Measurements from ENCODE around the gene POLR2A. TPM values are rescaled to one million over a fixed set of nuclear protein-coding genes. Genes with fewer than 3 reads are reported as not detected.

Gene POLR2A
- total RNA-seq, result 10 to 100 TPM; 83.8 to 100.0 TPM
- long read RNA-seq, partial matches to known transcripts, result 4 of 7 reads
- long read RNA-seq, other reads (novel, unspliced or antisense), result 2 of 7 reads

GRCh38 chr17:7484067-7484918 is at the start of gene POLR2A:
Gene POLR2A, plus strand, starts transcription at chr17:7484366.
- ATAC-seq (peak; percentile 79), DNase-seq (peak; percentile 97 to 98)
- intact Hi-C loops (cut with DNase I, micrococcal nuclease), result no loop called here

- DNase-seq, result peak; percentile 61 to 75
- intact Hi-C loops (cut with DNase I, micrococcal nuclease), result loop anchor here in 1 of 2 donors (10.0 kb wide), 1 partner anchor 81 kb away; the partner anchor contains the start of genes KCTD11 and TMEM95
These were observed 48.2 kb upstream of the POLR2A start for GRCh38 chr17:7435676-7436555.

GRCh38 chr17:7436556-7437368 is 47.4 kb upstream of the POLR2A start:
- ATAC-seq (peak; percentile 72), DNase-seq (peak; percentile 74 to 87)
- intact Hi-C loops (cut with DNase I, micrococcal nuclease), result loop anchor here in 1 of 2 donors (10.0 kb wide), 1 partner anchor 82 kb away; the partner anchor contains the start of genes KCTD11 and TMEM95

More at GRCh38 chr17:7435676-7436555, 48.2 kb upstream of the POLR2A start:
- ATAC-seq, result peak; percentile 43

GRCh38 chr17:7437369-7437863 is 46.8 kb upstream of the POLR2A start:
- intact Hi-C loops (cut with DNase I, micrococcal nuclease), result loop anchor here in 1 of 2 donors (10.0 kb wide), 1 partner anchor 83 kb away; the partner anchor contains the start of genes KCTD11 and TMEM95
- DNase-seq (no peak), ATAC-seq (no peak)

GRCh38 chr17:7437950-7438614 is 46.1 kb upstream of the POLR2A start:
- DNase-seq (peak; percentile 54 to 66), ATAC-seq (no peak)
- intact Hi-C loops (cut with DNase I, micrococcal nuclease), result loop anchor here in 1 of 2 donors (10.0 kb wide), 1 partner anchor 83 kb away; the partner anchor contains the start of genes KCTD11 and TMEM95

- DNase-seq, result no peak
- intact Hi-C loops (cut with DNase I, micrococcal nuclease), result loop anchor here in 1 of 2 donors (10.0 kb wide), 1 partner anchor 84 kb away; the partner anchor contains the start of genes KCTD11 and TMEM95
- no peak for ATAC-seq
These were observed 45.3 kb upstream of the POLR2A start for GRCh38 chr17:7438656-7439460.

DNA sequence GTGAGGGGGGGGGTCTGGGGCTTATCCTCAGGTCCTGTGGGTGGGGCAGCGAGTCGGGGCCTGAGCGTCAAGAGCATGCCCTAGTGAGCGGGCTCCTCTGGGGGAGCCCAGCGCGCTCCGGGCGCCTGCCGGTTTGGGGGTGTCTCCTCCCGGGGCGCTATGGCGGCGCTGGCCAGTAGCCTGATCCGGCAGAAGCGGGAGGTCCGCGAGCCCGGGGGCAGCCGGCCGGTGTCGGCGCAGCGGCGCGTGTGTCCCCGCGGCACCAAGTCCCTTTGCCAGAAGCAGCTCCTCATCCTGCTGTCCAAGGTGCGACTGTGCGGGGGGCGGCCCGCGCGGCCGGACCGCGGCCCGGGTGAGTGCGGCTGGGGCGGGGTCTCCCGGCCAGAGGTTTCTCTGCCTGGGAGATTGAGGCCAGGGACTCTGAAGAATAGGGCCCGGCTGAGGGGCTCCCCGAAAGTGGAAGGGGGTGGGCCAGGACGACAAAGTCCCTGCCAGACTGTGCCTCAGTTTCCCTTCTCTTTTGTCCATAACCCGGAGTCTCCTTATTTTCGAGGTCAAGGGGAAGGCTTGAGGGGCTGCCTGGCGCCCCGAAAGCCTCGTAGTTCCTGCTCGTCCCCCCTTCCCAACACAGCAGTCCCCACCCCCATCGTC is 44.6 kb upstream of the POLR2A start, which contains the start of gene FGF11:
Gene FGF11, plus strand, starts transcription at position 51 of the 651 bp plus-strand sequence. Its CDS starts 109 bp downstream, at position 160.
- ATAC-seq (no peak), DNase-seq (no peak)
- intact Hi-C loops (cut with DNase I, micrococcal nuclease), result loop anchor here in 1 of 2 donors (10.0 kb wide), 1 partner anchor 85 kb away; the partner anchor contains the start of genes KCTD11 and TMEM95

DNA sequence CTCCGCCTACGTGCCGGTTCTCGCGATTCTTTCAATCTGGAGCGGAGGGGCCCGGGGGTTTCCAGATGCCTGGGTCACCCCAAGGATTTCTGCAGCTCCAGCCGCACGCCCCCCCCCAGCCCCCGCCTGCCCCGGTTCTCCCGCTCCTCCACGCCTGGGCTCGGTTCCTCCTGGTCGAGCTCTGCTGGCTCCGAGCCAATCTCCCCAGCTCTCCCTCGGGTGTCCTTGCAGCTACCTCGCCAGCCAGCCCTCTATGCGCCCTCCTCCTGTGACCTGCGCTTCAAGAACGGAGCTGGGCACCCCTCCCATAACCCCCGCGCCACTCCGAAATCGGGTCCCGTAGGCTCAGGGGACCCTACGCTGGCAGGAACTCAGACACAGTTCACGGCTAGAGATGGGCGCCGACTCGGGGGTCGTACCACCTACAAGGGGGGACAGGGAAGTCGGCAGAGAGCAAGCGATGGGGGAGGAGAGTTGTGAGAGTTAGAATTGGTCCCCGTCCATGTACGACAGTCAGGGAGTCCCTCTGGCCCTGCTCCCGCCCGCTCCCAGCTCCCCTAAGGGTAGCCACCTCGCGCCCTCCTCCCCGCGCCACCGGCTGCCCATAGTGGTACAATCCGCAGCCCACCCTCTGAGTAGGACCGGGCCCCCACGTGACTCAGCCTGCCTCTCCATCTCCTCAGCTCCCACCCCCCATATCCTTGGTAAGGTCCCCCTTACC is 43.9 kb upstream of the POLR2A start:
- DNase-seq (peak; percentile 60 to 68), ATAC-seq (no peak)
- intact Hi-C loops (cut with DNase I, micrococcal nuclease), result no loop called here

- intact Hi-C loops (cut with DNase I, micrococcal nuclease), result no loop called here
- ATAC-seq (no peak), DNase-seq (peak in 1 of 2 donors; percentile 27)
These were observed 43.4 kb upstream of the POLR2A start for GRCh38 chr17:7440834-7441195.

DNA sequence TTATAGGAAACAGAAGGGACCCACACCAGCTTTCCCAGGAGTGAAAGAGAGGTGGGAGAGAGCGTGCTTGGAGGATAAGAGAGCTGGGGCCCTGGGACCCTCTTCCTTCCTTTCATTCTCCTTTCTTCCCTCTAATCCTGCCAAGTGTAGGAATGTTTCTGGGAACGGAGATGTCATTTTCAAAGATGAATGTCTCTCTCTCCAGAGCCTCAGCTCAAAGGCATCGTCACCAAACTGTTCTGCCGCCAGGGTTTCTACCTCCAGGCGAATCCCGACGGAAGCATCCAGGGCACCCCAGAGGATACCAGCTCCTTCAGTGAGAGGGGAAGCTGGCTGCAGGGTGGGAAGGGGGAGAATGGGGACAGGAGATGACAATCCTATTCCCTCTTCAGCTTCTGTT is 42.9 kb upstream of the POLR2A start:
- intact Hi-C loops (cut with DNase I, micrococcal nuclease), result no loop called here
- DNase-seq, result no peak
- ATAC-seq, result no peak

DNA sequence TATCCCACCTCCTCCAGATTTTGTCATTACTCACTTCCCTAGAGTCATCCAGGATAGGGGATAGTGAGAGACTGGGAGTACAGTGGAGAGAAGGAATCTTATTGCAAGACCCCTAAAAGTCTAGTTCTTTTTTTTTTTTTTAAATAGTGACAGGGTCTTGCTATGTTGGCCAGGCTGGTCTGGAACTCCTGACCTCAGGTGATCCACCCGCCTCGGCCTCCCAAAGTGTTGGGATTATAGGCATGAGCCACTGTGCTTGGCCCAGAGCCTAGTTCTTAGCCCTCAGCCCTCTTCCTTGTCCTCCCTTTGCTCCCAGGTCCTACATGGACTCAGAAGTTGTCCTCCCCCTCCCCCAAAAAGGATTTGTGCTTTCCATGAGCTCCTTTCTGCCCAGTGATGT is 42.0 kb upstream of the POLR2A start:
- intact Hi-C loops (cut with DNase I, micrococcal nuclease), result no loop called here
- ATAC-seq, result no peak
- DNase-seq, result no peak

DNA sequence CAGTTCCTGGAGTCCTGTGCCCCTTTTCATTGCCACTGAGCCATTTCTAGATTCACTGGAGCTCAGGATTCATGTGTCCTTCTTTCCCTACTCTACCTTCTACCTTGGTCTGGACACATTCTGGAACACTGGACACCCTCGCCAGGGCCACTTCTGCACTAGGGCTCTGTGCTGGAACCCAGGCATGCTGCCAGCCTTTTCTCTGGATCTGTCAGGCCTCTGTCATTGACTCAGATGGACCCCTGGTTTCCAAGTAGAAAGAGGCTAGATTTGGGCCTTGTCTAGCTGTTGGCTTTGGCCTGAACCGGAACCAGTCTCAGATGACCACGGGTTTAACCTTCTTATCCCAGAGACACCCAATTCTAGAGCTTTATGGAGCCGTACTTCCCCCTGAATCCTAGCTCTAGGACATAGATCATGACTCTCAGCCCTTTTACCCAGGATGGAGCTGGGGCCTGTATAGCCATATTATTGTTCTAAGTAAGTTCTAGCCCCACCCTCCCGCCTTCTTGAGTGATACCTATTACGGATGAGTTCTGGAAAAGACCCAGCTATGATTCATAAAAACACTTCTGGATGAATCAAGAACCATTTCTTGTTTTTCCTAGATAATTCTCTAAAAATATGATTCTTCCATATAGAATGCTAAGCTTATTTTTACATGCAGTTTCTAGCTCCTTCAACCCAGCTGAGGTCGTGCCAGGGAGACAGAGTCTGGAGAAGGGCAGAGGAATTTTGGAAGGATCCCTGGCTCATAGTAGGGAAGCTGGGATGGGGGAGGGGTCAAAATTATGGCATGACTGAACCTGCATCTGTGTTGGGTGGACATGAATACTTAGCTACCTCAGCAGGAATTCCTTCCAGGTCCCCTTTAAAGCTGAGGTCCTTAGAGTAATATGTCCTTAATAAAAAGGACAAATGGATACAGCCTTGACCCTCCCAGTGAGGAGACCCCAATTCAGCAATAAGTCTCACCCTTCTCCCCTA is 40.4 kb upstream of the POLR2A start:
- no peak for ATAC-seq
- no peak for DNase-seq
- intact Hi-C loops (cut with DNase I, micrococcal nuclease), result no loop called here

- intact Hi-C loops (cut with DNase I, micrococcal nuclease), result no loop called here
- peak; percentile 84 to 87 for DNase-seq
- peak; percentile 84 for ATAC-seq
These were observed 39.2 kb upstream of the POLR2A start, which contains the start of gene CHRNB1 for GRCh38 chr17:7444682-7445618. Gene CHRNB1, plus strand, starts transcription at chr17:7445061. Its CDS starts 67 bp downstream, at chr17:7445128.

Data from left colon (tissue), 2 donors.